Natural killer cell treated with Interleukin-12 subunit alpha and Interleukin-12 subunit beta and Interleukin-15 and Interleukin-18, amount 100 ng/mL, for 72 hours (primary cell): Measurements from ENCODE around the gene EIF2AK2. TPM values are rescaled to one million over a fixed set of nuclear protein-coding genes. Genes with fewer than 3 reads are reported as not detected.
A peak's percentile ranks its signal among the peaks of the same experiment; 100 is the strongest.

Experiments used
- ATAC-seq, 2 donors: fragments of 150-1000 bp; cut with Tn5 transposase in 1 of 2; sonication (Bioruptor Pico), chemical (Tn5 transposase) in 1 of 2; 2 replicates each; pipeline ENCODE4 v1.10.0; 2021
- DNase-seq: peaks from one replicate; pipeline ENCODE4 v3.0.0; 2022; ENCODE audit warnings: low spot score
- H3K27ac Mint-ChIP-seq, 2 donors: 1 replicate in 1 of 2; 2 replicates in 1 of 2; pipeline ENCODE4 v1.8.0; 2022; ENCODE audit warnings: mixed read lengths in 2 of 2, mild to moderate bottlenecking in 1 of 2, moderate library complexity in 1 of 2
- H3K27me3 Mint-ChIP-seq, 2 donors: 1 replicate in 1 of 2; 2 replicates in 1 of 2; pipeline ENCODE4 v1.8.0; 2022; ENCODE audit warnings: mixed read lengths in 2 of 2
- H3K36me3 Mint-ChIP-seq: one replicate; pipeline ENCODE4 v1.8.0; 2022; ENCODE audit warnings: mixed read lengths
- H3K4me1 Mint-ChIP-seq, 2 donors: 1 replicate in 1 of 2; 2 replicates in 1 of 2; pipeline ENCODE4 v1.8.0; 2022; ENCODE audit warnings: low read depth in 2 of 2, mixed read lengths in 2 of 2, mild to moderate bottlenecking in 1 of 2
- H3K4me3 Mint-ChIP-seq: one replicate; pipeline ENCODE4 v1.8.0; 2022; ENCODE audit warnings: mixed read lengths
- H3K9me3 Mint-ChIP-seq: 2 replicates; pipeline ENCODE4 v1.8.0; 2022; ENCODE audit warnings: mixed read lengths
- total RNA-seq, 2 donors: library from RNA; stranded (reverse); gene quantifications; one replicate each; pipeline ENCODE4 v1.2.3, GENCODE V29; 2022

The EIF2AK2 gene
- total RNA-seq, 2 donors from 2014 or later: 37.7 to 40.1 TPM

DNA sequence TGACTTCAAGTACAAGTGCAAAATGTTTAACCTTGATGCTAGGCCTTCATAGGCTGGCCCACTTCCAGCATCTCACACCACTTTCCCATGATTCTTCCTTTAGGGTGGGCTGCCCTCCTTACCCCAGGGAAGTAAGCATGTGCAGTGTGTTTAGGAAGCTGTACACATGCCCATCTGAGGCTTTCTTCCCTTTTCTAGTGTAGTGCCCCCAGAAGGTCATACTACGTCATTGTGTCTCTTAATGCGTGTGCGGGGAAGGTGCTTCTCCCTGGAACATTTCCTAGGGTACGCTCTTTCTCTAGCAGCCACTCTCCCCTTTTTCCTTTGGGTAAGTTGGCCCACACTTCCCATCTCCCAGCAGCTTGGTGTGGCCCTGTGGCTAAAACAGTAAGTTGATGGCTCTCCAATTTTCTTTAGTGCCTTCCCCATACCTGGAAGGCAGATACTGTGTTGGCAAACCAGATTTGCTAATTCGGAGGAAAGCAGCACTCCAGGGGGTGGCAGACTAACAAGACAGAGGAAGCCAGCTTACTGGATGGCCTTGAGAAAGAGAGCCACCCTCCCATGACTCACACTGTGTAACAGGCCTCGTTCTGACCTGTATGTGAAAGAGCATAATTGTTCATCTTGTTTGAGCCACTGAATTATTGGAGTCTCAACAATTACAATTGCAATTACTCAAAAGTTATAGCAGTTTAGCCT lies 32.8 kb upstream of the EIF2AK2 start:
- Mint-ChIP-seq H3K4me1 (peaks cover 6 to 7% of the 10 kb centered on the region in 2 donors), H3K27ac (peak overlapping the region; percentile 42 to 52), H3K4me3 (peak overlapping the region; percentile 48), H3K36me3 (no peaks in the 10 kb centered on the region), H3K27me3 (peaks cover 5 to 7% of the 10 kb centered on the region in 2 donors), H3K9me3 (no peaks in the 10 kb centered on the region)
- DNase-seq (no peak), ATAC-seq (peak; percentile 61 to 82)

DNA sequence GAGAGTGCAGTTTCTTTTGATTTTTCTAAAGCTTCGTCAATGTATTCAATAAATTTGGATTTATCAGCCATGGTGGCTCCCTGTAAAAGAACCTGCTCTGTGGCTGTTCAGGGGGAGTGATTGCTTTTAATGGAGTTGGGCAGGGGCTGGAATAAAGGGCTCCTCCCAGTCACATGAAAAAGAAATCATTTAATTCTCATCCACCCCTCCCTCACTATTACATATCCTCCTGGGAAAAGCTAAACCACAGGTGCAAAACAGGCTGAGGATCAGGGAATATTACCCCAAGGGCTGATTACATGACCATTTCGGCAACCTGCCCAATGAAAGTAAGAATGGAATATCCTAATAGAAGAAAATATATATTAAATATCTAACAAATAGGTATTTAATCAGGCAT lies 31.8 kb upstream of the EIF2AK2 start, which contains the start of gene SULT6B1:
TSS of gene SULT6B1 (minus strand) at position 101 of the 400 bp plus-strand sequence. CDS start at position 71, 30 bp downstream.
- Mint-ChIP-seq H3K36me3 (no peaks in the 10 kb centered on the region), H3K9me3 (no peaks in the 10 kb centered on the region), H3K4me3 (no peak within 1 kb of the TSS), H3K27me3 (peaks cover 5 to 7% of the 10 kb centered on the region in 2 donors), H3K27ac (no peak within 1 kb of the TSS), H3K4me1 (peaks cover 6 to 7% of the 10 kb centered on the region in 2 donors)
- ATAC-seq (no peak), DNase-seq (no peak)

DNA sequence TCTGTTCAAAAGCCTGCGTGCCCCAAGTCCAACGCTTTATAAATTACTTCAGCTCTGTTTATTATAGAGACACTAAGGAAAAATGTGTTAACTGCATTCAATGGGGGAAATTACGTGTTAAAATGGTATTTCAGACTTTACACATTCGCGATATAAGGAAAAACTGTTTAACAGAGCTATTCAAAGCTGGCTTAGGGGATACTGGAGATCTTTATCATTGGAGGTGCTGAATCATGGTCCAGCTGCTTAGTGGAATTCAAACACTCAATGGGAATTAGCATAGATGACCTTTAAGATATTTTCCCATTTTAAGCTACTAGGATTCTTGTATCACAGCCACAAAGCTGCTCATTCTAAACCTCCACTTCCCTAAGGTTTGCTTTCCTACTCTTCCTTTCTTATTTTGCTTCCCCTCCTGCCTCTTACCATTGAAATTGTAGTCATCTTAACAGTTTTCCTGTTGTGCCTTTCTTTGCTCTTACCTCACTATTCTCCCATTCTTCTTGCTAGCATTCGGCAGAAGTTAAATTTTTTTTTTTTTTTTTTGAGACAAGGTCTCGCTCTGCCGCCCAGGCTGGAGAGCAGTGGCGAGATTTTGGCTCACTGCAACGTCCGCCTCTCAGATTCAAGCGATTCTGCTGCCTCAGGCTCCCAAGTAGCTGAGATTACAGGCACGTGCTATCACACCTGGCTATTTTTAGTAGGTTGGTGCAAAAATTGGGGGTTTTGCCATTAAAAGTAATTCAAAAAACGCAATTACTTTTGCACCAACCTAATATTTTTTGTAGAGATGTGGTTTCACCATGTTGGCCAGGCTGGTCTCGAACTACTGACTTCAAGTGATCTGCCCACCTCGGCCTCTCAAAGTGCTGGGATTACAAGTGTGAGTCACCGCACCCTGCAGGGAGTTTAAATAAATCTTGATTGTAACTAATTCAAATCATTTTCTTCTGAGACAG lies 25.2 kb upstream of the EIF2AK2 start:
- H3K4me1 Mint-ChIP-seq: no peaks in the 10 kb centered on the region
- peaks cover 18 to 20% of the 10 kb centered on the region in 2 donors for H3K27me3 Mint-ChIP-seq
- ATAC-seq (no peak), DNase-seq (no peak)
- H3K36me3 Mint-ChIP-seq: no peaks in the 10 kb centered on the region
- H3K4me3 Mint-ChIP-seq: no peak overlapping the region
- no peak overlapping the region for H3K27ac Mint-ChIP-seq
- H3K9me3 Mint-ChIP-seq: no peaks in the 10 kb centered on the region

DNA sequence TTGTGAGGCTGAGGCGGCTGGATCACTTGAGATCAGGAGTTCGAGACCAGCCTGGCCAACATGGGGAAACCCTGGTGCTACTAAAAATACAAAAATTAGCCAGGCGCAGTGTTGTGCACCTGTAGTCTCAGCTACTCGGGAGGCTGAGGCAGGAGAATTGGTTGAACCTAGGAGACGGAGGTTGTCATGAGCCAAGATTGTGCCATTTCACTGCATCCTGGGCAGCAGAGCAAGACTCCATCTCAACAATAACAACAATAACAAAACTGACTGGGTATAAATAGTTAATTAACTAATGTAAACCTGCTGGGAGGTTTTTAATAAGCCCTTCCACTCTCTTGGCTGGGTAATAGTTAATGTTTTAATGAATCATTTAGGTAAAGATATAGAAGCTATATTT lies 23.9 kb upstream of the EIF2AK2 start:
- Mint-ChIP-seq H3K9me3 (no peaks in the 10 kb centered on the region), H3K4me1 (no peaks in the 10 kb centered on the region), H3K4me3 (no peak overlapping the region), H3K27me3 (peaks cover 18 to 25% of the 10 kb centered on the region in 2 donors), H3K36me3 (no peaks in the 10 kb centered on the region), H3K27ac (no peak overlapping the region)
- DNase-seq (no peak), ATAC-seq (no peak)

DNA sequence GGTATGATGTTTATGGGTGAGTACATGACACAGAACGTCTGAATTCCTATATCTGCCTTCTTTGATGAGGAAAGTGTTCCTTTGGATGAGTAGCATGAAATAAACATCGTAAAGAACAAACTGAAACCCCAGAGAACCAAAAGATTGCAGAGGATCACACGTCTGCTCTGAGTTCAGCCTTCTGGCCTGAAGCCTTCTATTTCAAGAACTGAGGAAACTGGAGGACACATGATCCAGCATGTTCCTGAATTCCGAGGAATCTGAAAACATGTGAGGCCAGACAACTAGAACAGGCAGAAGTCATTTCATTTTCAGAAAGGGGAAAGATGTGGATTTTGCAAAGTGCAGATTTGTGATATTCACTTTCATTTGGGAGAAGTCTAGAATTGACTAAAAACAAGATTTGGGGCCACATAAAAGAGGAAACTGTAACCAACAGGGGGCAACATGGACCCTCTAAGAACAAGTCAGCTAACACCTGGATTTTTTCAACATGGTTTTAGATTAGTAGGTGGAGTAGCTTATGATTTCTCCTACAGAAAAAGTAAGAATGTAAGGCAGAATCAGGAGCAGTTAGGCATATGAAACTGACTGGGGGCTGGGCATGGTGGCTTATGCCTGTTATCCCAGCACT lies 23.3 kb upstream of the EIF2AK2 start:
- Mint-ChIP-seq H3K27ac (no peak overlapping the region), H3K27me3 (peaks cover 18 to 25% of the 10 kb centered on the region in 2 donors), H3K9me3 (no peaks in the 10 kb centered on the region), H3K4me3 (no peak overlapping the region), H3K36me3 (no peaks in the 10 kb centered on the region), H3K4me1 (no peaks in the 10 kb centered on the region)
- DNase-seq: no peak
- no peak for ATAC-seq

DNA sequence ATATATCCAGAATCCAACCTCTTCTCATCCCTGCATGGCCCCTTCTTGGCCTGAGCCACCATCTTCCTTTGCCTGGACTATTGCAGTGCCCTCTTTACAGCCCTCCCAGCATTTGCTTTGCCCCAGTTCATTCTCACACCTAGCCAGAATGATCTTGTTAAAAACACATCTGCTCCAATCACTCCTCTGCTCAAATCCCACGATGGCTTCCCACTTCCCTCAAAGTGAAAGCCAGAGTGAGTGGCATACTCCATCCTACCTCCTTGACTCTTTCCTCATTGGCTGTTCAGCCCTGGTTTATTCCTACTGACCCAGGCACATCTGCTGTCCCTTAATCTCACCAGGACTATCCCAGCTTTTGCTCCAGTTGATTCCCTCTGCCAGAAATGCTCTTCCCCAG lies 17.0 kb upstream of the EIF2AK2 start:
- Mint-ChIP-seq H3K27me3 (peaks cover 0 to 6% of the 10 kb centered on the region in 2 donors), H3K4me1 (no peaks in the 10 kb centered on the region)

DNA sequence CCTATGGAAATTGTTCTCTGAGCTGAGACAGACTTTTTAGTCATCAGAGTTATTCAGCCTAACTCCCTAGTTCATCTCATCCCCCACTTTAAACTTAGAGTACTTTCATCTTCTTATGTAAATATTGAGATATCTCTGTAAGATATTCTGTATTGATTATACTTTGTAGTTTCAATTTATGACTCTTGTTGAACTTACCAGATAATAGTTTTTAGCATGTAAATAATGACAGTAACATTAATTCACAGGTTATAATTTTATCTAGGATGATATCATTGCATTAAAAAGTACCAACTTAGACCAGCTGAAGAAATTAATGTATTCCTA lies 14.8 kb upstream of the EIF2AK2 start:
- no peak overlapping the region for H3K4me3 Mint-ChIP-seq
- no peaks in the 10 kb centered on the region for H3K4me1 Mint-ChIP-seq
- ATAC-seq (no peak), DNase-seq (no peak)
- peaks cover 0 to under 1% of the 10 kb centered on the region in 2 donors for H3K27me3 Mint-ChIP-seq
- no peaks in the 10 kb centered on the region for H3K36me3 Mint-ChIP-seq
- H3K9me3 Mint-ChIP-seq: no peaks in the 10 kb centered on the region
- H3K27ac Mint-ChIP-seq: no peak overlapping the region

More for the DNA sequence above, 17.0 kb upstream of the EIF2AK2 start:
- DNase-seq (no peak), ATAC-seq (no peak)
- Mint-ChIP-seq H3K4me3 (no peak overlapping the region), H3K36me3 (no peaks in the 10 kb centered on the region), H3K9me3 (no peaks in the 10 kb centered on the region), H3K27ac (no peak overlapping the region)

DNA sequence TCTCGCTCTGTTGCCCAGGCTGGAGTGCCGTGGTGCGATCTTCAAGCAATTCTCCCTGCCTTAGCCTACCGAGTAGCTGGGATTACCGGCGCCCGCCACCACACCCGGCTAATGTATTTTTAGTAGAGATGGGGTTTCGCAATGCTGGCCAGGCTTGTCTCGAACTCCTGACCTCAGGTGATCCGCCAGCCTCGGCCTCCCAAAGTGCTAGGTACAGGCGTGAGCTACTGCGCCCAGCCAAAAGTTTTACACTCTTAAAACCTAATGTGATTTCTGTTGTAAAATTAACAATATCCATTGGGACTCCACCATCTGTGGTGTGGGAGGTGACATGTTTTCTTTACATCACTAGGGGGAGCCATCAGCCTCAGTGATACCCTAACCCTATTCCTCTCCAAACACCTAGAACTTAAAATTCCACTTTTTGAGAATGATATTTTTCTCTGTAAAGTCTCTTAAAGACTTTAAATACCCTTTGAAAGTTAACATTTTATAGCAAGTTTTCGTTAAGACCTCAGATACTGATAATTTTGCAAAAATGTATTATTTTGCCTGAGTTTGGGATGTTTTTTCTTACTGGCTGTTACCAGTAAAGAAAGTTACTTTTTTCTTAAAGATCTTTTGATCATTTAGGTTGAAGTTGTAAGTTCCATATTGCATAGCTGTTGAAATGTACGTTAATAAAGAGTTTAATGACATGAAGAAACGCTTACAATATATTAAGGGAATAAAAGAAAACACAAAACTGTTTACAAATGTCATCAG lies 11.6 kb upstream of the EIF2AK2 start:
- no peak for DNase-seq
- H3K9me3 Mint-ChIP-seq: peaks cover 4% of the 10 kb centered on the region
- H3K36me3 Mint-ChIP-seq: peaks cover 14% of the 10 kb centered on the region
- peak in 1 of 2 donors; percentile 68 for ATAC-seq
- no peaks in the 10 kb centered on the region for H3K4me1 Mint-ChIP-seq
- H3K27ac Mint-ChIP-seq: no peak overlapping the region
- H3K4me3 Mint-ChIP-seq: no peak overlapping the region
- H3K27me3 Mint-ChIP-seq: peaks cover 0 to 10% of the 10 kb centered on the region in 2 donors

DNA sequence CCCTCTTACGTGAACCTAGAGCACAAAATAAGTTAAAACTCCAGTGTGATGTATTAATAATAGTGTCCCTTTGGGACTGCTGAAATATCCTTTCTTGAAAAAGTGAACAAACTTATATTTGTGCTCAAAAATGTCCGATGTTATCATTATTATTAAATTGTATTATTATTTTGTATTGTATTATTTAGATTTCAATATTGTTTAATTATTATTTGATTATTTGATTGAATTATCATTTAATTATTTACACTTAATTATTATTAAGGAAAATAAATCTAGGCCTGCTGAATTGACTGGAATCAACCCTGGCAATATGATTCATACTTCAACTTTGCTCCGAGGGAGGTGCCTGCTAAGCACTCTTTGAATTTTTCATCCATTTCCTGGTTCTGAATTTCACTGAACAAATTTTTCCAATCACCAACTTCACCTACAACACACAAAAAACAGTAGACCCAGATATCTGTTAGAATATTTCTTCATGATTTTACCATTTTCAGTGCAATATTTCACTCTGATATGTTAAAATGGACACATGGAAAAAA lies 10.9 kb upstream of the EIF2AK2 start:
- ATAC-seq: no peak
- Mint-ChIP-seq H3K36me3 (peaks cover 14% of the 10 kb centered on the region), H3K4me1 (no peaks in the 10 kb centered on the region), H3K4me3 (no peak overlapping the region), H3K27ac (no peak overlapping the region), H3K9me3 (peaks cover 4% of the 10 kb centered on the region), H3K27me3 (peaks cover 0 to 10% of the 10 kb centered on the region in 2 donors)
- DNase-seq: no peak

DNA sequence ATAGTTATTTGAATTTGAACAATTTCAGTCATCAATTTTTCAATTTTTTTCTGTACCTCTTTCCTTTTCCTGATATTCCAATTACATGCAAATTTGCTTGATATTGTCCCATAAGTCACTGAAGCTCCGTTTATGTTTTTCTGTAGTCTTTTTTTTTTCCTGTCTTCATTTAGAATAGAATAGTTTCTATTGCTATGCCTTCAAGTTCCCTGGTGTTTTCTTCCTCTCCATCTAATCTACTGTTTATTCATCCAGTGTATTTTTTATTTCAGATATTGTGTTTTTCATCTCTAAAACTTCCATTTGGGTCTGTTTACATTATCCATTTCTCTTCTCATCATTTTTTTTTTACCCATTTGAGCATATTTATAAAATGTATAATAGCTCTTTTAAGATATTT lies 8.0 kb upstream of the EIF2AK2 start:
- peaks cover 4% of the 10 kb centered on the region for H3K9me3 Mint-ChIP-seq
- DNase-seq: no peak
- no peaks in the 10 kb centered on the region for H3K4me1 Mint-ChIP-seq
- peaks cover 0 to 10% of the 10 kb centered on the region in 2 donors for H3K27me3 Mint-ChIP-seq
- H3K4me3 Mint-ChIP-seq: no peak overlapping the region
- no peak overlapping the region for H3K27ac Mint-ChIP-seq
- ATAC-seq: no peak
- H3K36me3 Mint-ChIP-seq: peaks cover 14% of the 10 kb centered on the region

DNA sequence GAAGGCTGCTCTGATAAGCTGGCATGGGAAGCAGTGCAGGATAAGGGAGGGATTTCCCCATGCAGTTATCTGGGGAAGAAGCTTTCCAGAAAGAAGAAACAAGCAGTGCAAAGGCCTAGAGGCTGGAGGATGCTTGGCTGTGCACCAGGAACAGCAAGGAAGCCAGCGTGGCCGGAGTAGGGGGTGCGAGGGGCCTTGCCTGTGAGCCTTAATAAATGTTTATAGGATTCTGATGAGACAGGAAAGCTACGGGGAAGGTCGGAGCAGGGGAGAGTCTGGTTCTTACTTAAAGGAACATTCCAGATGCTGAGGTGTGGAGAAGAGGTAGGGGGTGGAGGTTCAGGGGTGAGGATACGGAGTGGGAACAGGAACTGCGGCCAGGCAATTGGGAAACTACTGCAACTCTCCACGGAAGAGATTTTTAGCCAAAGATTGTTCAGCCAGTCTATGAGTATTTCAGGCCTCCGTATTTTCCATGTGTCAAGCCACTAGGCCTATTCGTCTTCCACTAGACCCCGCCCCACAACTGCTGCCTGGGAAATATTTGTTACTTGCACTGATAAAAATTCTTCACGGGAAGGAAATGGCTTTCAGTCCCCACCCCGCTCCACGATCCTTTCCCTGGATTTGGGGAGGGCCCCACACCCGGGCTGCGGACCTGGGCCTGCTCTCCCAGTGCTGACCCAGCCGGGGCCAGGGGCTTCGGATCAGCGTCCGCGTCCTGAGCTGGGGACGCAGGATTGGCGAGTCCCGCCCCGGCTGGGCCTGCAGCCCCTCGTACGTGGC lies 516 bp downstream of the EIF2AK2 start:
- peak overlapping the region; percentile 98 for H3K4me3 Mint-ChIP-seq
- H3K36me3 Mint-ChIP-seq: peaks cover 15% of the 10 kb centered on the region
- peaks cover 27 to 42% of the 10 kb centered on the region in 2 donors for H3K4me1 Mint-ChIP-seq
- H3K9me3 Mint-ChIP-seq: no peaks in the 10 kb centered on the region
- H3K27ac Mint-ChIP-seq: peak overlapping the region; percentile 77 to 83
- peak; percentile 62 for DNase-seq
- ATAC-seq: peak in 1 of 2 donors; percentile 10
- H3K27me3 Mint-ChIP-seq: no peaks in the 10 kb centered on the region

DNA sequence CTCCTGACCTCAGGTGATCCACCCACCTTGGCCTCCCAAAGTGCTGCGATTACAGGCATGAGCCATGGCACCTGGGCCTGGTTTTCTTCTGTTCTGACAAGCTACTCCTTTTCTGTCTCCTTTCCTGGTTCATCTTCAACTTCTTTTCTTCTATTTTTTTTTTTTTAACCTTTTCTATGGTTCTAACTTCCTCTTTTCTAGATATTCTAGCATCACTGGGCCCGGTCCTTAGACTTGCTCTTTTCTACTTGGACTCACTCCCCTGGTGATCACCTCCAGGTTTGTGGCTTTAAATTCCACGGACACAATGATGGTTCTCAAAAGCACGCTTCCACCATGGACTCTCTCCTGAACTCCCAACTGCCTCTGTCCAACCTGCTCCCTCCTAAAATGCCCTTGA lies 2.0 kb downstream of the EIF2AK2 start:
- H3K36me3 Mint-ChIP-seq: peaks cover 15% of the 10 kb centered on the region
- peaks cover 35 to 53% of the 10 kb centered on the region in 2 donors for H3K4me1 Mint-ChIP-seq
- peak overlapping the region in 1 of 2 donors; percentile 77 for H3K27ac Mint-ChIP-seq
- ATAC-seq: no peak
- H3K9me3 Mint-ChIP-seq: no peaks in the 10 kb centered on the region
- DNase-seq: no peak
- peak overlapping the region; percentile 98 for H3K4me3 Mint-ChIP-seq
- no peaks in the 10 kb centered on the region for H3K27me3 Mint-ChIP-seq
